Measurements from ENCODE around the gene SSX2IP.
A peak's percentile ranks its signal among the peaks of the same experiment; 100 is the strongest.

Gene SSX2IP

DNA sequence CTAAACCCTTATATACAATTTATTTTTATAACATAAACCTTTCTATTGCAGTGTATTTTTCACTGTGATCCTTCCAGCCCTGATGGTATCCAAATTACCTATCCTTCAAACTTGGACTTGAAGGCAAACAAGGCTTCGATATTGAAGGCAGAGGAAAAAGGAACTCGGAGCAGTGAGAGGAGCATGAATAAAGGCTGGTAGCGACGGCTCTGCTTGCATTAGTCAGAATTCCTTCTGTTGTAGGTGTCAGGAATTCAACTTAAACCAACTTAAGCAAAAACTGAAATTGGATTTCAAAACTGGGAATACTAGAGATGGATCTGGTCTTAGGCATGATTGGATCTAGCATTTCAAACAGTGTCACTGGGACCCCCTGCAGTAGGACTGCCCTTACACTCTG, 17.8 kb upstream of the SSX2IP start:
- DNase-seq = no peak

DNA sequence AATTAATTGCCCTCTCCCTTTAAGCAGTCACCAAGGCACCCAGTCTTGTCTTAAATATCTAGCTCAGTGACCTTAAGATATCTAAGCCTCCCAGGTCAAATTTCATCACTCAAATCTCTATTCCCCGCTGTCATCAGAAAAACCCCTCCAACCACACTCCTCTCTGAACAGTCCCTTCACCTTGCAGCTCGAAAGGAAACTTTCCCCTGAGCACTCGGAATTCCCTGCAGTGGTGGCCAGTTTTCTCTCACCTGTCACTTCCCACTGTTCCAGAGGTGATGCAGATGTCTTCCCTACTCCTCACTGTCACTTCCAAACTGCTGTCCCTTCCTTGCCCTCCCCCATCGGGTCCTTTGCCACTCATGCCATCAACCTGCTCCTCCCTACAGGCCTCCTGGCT, 15.3 kb upstream of the SSX2IP start:
- no peak for DNase-seq

DNA sequence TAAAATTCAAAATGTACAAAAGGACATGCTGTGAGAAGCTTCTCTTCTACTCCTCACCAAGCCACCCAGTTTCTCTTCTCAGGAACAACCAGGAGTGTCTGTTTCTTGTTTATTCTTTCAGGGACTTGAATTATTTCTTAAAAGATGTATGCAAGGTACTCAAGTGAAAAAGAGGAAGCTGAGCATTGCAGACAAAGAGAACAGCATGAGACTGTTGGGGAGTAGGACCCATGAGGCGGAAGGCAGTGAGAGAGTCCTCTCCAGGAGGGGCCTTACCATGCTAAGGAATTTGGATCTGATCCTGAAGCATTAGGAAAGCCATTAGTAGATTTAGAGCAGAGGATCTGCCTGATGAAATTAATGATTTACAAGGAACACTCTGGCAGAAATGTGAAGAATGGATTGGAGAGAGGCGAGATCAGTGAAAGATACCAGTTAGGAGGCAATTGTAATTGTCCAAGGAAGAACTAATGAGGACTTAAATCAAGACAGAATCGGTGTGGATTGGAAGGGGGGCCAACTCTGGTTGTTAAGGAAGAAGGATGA, 14.7 kb upstream of the SSX2IP start:
- DNase-seq = no peak

DNA sequence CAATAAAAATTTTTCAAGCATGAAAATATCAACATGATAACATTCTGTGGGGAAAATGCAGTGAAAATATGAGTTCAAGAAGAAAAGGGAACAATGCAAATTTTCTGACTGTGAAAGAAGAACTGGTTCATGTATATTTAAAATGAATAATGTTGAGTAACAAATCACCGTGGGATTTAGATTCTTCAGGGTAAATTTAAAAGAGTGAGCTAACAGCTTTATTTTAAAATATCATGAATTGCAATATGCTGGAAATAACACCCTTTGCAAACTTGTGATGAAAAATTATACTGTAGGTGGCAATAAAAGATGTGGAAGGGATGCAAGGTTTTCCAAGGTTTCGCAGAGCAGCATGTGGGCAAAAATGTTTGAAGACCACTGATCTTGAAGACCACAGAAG, 13.2 kb upstream of the SSX2IP start:
- DNase-seq = no peak

DNA sequence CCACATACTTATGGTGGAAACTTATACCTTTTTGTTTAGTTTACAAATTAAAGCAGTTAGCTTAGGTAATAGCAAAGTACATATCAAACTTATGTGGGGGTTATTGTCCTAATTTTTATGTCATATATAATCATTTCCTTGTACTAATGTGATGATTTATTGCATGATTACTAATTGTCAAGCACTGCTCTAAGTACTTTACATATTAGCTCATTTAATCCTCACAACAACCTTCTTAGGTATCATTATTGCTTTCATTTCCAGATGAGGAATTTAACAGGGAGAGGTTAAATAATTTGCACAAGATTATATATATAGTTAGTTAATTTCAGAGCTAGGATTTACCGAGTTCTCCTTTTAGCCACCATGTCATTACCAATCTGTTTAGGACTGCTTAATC, 11.9 kb upstream of the SSX2IP start:
- DNase-seq = no peak

DNA sequence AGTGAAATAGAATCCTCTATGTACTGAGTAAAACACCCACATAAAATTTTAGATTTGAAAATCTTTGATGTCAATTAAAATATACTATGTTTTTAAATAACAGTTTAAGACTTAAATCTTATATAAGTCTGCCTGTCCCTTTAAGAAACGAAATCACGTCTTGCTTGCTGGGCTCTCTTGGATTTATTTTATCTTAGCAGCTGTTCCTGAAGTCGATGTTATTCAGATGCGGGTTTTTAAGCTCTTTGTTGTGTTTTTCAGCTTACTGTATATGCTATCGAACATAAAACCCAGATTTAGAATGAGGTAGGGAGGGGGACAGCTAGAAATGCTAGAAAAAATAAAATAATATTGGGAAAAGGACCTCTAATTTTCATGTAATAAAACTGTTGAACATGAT, 11.1 kb upstream of the SSX2IP start:
- DNase-seq = no peak

DNA sequence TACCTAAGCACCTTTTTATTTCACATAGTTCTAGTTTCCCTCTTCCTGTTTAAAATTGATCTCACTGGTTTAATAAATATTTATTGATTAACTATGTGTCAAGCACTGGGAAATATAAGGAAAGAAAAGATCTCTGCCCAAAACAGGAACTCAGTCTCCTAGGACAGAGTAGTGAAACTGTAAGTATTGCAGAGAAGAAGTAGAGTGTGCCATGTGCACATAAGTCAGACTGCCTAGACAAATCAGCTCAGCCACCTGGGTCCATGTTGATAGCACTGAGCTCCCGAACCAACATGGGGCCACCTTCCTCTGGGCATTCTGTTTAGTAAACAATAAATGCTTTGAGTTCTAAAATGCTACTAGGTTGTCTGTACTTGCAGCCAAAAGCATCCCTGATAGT, 9.8 kb upstream of the SSX2IP start:
- no peak for DNase-seq

DNA sequence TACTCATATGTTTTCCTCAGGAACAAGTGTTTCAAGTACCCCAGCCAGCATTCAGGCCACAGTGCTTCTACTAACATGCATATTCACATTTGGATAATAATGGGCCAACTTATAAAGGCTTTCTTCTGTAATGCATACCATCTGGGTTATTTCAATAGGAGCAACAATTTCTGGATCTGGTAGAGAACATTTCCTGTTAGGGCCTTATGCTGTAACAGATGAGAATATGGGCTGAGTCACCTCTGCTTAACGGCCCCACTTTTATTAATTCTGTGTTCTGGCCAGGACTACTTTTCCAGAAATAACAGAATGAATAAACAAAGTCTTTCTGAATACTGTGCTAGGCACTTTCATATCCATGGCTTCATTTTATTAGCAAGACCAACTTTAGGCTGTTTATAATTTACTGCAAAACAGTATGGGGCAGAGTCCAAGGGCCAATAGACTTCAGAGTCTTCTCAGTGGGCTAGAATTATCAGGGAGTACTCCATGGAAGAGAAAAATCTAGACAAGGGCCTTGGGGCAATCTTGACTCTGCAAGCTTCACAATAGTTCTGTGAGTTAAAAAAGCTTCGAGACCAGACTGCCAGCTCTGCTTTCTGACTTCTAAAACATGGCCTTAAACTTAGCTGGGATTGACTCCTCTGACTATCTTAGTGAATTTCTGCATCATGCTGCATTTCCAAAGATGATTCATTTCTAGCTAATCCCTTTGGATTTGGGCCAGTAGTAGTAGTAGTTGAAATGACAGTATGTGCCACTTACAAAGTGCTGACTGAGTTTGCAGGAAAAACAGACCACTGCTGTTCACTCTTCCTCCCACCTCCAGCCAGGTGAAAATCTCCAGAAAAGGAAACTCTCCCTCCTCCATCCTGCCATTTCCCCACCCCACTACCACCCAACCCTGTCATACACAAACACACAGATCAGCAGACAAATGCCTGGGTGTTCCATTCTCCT, 8.2 kb upstream of the SSX2IP start:
- no peak for DNase-seq

DNA sequence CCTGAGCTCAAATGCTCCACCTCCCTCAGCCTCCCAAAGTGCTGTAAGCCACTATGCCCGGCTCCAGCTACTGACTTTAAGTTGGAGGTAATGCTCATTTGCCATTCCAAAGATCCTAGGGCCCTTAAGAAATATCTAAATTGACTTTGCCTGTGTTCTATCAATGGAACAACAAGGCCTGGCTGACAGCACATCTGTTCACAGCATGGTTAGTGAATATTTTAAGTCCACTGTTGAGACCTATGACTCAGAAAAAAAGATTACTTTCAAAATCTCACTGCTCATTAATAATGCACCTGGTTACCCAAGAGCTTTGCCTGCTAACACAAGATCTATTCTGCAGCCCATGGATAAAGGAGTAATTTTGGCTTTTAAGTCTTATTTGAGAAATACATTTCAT, 3.5 kb upstream of the SSX2IP start:
- no peak for DNase-seq

DNA sequence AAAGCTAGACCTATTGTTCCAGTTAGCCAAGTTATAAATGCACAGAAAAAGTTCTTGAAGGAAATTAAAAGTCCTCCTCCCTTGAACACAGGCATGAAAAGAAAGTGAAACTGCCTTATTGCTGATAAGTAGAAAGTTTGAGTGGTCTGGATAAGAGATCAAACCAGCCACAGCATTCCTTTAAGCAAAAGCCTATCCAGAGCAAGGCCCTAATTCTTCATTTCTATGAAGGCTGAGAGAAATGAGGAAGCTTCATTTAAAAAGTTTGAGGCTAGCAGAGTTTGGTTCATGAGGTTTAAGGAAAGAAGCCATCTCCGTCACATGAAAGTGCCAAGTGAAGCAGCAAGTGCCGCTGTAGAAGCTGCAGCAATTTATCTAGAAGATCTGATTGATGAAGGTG, 2.7 kb upstream of the SSX2IP start:
- DNase-seq = peak; percentile 39

DNA sequence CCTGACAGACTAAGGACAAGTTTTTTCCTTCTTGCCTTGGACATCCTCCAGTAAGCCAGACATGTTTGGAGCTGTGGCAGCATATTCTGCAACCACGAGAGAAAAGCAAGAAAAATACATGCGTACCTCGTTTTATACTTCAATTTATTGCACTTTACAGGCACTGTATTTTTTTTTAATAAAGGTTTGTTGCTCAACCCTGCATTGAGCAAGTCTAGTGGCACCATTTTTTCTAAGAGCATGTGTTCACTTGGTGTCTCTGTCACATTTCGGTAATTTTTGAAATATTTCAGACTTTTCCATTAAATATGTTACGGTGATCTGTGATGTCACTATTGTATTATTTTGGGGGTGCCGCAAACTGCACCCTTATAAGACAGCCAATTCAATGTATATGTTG, 2.1 kb upstream of the SSX2IP start:
- no peak for DNase-seq

DNA sequence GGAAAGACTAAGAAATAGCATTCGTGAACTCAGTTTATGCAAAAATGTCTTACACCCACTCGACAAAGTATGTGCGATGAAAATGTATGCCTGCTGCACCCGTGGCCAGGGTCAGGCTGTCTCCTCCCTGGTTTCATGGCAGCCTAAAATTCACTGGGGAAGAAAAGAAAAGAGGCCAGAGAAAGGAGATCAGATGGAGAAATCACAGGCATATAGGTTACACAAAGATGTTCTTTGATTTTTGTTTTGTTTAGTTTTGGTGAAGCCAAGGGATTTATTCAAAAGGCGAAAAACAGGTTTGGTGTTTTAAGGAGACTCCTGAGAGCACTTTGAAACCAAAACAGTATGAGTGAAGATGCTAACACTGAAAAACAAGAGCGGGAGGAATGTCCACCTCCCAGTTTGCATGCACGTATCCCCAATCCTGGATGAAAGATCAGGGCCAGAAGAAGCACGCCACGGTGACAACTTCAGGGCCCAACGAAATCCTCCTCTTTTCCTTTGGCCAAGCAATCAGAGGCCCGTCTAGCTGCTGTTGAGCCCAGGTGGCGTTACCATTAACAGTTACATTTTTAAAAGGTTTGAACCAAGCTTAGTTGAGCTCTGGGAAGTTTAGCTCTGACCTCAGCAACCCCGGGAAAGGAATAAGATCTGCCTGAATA, 992 bp upstream of the SSX2IP start:
- no peak for DNase-seq

DNA sequence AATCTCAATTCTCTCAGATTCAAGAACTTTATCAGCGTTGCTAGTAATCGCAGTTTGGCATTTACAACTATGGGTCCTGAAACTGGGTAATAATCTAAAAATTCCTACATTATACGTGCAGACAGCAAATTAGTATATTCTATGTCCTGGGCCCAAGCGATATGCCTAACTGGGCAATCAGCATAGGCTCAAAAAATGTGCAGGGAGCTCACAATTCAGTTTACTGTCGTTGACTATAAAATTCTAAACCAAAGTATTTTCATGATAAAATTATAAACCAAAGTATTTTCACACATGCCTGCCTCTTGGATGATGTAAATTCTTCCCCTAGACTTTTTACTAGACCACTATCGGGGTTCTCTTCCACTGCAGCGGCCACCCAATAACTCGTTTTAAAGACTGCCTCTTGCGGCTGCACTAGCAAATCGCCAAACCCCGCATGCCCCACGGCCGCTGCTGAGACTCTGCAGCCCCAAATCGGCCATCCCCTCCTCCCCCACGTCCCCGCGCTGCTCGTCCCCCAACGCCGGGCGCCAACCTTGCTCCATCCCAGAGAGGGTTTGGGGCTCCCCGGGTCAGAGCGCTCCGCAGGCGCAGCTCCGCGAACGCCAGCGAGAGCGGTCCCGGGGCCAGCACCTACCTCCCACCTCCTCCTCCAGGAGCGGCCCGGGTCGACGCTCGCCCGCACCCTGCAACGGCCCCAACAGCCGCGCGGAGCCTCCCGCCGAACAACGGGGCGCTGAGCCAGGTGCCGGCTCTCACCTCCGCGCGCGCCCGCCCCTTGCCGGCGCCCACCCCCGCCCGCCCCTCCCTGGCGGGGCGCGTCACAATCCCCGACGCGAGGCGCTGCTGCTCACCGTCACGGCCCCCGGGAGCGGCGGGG, 506 bp downstream of the SSX2IP start:
- no peak for DNase-seq

DNA sequence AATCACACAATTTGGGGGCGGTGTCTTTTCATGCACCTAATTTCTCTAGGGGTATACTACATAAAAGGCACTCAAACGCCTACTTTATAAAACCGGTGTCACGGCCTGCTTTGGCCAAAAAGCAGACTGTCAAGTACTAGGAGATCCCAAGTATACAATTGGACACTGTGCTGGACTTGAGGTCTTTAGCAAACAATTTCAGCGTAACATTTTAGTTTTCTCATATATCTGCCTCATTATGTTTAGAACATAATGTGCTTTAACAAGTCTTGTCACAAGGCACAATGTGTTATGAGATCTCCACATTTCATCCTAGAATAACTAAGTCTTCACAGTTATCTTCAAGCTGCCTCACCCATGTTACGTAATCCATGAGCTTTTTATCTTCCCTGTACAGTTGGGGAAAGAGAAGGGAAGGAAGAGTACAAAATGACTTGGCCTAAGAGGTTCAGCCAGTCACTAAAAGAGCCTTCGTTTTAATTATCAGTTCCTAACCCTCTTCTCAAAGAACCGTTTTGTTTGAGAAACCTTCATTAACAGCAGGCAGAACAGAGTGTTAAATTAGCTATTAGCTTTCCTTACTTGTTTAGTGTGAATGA, 1.7 kb downstream of the SSX2IP start:
- DNase-seq = no peak

DNA sequence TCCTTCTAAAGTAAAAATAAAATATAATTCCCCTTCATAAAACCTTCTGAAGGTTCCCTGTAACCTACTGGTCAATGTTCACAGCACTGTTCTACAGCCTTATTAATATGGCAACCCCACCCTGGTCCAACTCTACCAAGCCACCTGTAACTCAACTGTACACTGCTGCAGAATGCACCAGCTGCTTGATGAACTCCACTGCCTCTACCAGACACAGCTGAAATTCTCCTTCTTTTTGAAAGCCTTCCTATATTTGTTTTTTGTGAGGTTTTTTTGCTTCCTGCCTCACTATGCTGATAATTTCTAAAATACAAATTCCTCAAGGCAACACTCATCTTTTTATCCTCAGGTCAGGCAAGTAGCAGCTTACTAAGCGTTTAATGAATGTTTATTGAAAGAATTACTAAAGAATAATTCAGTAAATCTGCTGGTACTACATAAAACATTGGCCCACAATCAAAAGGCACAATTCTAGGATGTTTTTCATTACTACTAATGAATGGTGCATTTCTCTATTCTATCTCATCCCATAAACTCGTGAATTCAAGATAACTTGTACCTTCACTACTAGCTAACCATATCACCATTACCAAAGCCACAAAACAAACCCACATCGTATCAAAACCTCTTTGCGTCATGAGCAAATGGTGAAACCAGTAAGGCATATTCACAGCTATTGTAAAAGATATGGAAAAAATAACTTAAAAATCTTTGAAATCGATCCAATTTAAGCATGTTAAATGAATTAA, 2.4 kb downstream of the SSX2IP start:
- DNase-seq = no peak

DNA sequence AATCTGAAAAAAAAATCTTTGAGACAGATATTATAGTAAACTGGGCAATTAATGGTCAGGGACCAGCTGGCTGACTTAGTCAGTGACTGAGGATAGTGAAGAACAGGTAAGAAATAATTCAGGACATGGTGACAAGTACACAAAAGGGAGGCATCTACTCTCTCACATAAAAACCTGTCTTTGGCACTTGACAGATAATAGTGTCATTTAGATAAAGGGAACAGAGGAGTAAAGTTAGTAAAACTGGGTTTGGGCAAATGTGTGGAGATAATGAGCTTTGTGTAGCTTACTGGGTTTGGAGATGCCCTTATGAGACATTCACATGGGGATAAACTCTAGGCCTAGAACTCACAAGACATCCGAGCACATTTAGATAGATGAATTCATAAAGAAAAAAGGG, 4.0 kb downstream of the SSX2IP start:
- DNase-seq = no peak

DNA sequence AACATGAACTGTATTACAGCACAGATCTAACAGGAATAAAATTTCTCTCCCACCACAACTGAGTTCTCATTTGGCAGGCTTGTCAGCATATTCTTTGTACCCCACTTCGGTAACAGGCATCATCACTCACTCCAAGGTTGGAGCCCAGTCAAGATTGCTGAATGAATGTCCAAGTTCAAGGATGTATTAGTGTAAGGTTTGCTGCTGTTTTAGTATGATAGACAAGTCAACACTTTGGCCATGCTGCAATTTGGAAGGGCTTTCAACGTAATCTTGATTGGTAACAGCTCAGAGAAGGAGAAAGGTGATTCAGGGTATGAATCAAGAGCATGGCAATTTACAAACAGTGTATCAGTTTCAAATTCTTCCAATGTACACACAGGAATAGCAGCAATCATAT, 6.8 kb downstream of the SSX2IP start:
- DNase-seq = no peak

DNA sequence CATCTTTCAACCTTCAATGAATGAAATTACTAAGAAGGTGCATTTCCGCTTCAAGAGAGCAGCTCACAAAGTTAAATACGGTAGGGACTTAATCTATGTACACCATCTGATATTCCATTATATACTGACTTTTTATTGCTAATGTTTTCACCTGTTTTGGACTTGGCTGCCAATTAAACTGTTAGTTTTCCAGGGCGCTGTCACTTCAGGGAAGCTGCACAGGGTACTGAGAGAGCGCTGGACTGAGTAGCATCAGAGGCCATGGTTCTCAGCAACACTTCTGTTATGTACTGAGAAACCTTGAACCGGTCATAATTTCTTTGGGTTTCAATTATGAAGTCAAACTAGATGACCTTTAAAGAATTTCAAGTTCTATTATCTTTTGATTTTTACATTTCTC, 8.2 kb downstream of the SSX2IP start:
- no peak for DNase-seq

DNA sequence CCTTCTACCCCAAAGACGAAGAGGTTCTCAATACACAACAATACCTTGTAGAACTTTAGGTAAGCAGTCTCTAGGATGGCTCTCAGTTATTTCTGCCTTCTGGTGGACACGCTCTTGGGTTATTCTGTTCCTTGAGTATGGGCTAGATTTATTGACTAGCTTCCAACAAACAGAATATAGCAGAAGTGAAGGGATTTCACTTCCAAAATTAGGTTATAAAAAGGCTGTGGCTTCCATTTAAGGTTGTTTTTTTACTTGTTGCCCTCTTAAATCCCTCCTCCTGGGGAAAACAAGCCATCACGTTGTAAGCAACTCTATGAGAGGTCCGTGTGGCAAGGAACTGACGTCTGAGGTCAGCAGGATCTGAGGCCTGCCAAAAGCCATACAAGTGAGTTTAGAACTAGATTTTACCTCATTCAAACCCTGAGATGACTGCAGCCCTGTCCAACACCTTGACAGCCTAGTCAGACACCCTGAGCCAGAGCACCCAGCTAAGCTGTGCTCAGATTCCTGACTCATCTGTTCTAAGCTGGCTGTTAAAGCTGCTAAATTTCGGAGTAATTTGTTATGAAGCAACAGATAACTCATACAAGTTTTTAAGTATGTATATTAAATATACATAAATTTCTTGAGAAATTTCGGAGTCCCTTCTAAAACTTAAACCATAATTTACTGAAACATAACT, 12.7 kb downstream of the SSX2IP start:
- DNase-seq = no peak

DNA sequence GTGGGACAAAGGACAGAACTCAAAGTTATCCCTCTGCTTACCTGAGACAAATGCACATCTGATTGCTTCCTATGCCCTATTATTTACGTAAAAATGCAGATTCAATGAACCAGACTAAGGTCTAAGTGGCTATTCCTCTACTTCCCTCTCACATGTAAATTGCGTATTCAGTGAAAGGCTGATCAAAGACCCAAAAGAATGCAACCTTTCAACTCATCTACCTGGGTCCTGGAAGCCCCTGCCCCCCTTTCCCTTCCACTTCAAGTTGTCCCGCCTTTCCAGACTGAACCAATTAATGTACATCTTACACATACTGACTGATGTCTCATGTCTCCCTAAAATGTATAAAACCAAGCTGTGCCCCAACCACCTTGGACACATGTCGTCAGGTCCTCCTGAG, 14.6 kb downstream of the SSX2IP start:
- no peak for DNase-seq

DNA sequence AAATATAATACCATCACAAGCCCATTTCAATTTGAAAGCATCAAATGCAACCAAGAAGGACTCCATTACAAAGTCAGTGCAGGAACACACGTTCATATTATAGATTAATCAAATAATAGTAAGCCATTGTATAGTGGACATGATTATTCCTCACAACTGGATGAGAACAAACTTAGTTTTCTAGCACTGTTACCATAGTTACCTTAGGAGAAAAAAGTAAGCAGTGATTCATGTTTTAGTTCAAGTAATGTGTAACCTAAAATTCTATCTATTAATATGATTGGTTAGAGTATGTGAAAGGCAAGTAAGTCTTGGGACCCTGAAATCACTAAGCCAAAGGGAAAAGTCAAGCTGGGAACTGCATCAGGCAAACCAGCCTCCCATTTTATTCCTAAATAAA, 15.2 kb downstream of the SSX2IP start:
- no peak for DNase-seq

All from central memory CD4-positive, alpha-beta T cell (primary cell).